ENCODE results near the gene SEMA7A. TPM values are rescaled to one million over a fixed set of nuclear protein-coding genes. Genes with fewer than 3 reads are reported as not detected.

The SEMA7A gene
- total RNA-seq, 4 donors from 2014 or later: 1.2 to 7.6 (median 3.4) TPM

- peak; percentile 74 for ATAC-seq (ENCODE audit: low FRiP score)
- DNase-seq (ENCODE audit: low spot score): peak; percentile 30
- TF ChIP-seq CTCF (IDR thresholded peaks at IDR 0.05): no peak
These were observed 10.9 kb downstream of the SEMA7A start for GRCh38 chr15:74422652-74423430.

DNA sequence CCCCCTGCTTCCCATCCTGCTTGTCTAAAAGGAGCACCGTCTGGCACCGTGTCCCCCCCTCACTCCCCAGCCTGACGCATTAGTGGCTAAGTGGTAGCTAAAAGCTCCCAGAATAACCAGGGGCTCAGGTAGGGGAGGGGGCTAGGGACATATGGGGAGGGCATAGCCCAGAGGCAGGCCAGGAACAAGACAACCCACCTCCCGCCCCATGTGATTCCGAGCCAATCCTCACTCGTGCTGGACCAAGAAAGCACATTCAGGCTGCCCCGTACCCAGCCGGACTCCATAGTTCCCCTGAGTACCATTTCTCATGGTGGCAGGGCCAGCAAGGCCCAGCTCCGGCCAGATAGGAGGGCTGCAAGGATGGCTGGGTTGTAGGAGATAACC is 11.5 kb downstream of the SEMA7A start:
- no peak for TF ChIP-seq CTCF (IDR thresholded peaks at IDR 0.05)
- DNase-seq (ENCODE audit: low spot score) (no peak), ATAC-seq (ENCODE audit: low FRiP score) (no peak)

DNA sequence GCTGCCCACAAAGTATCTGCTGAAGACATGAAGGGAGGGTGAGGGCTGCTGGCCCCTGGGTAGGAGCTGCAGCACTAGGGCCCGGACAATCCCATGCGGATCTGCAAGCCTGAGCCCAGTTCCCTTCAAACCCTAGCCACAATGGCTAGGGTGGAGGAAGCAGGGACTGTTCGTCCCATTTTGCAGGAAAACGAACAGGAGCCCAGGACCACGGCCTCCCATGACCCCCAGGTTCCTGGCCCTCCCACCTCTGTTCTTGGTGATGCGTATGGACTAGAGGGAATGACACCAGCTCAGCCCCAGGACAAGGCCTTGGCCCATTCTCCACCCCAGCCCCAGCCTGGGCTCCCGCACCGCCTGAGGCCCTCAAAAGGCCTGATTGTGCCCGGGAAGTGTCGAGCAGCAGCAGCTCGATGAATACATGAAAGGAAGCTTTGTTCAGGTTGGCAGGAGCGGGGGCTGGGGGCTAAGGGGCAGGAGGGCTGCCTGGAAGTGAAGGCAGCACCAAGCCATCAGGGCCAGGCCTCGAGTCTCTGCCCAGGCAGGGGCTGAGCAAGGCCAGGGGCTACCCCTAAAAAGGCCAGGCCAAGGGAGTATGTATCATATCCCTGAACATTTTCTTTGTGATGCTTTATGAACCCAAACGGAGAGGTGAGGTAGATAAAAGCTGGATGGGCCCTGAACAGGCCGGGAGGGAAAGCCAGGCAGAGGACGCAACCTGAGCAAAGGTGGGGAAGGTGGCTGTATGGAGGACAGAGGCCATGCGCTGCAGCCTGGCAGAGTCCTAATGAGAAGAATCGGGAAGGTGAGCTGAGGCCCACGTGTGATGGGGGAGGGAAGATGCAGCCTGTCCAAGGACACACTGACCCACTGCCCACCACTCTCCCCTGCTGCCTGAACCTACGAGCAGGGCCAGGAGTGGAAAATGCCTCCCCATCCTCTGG is 12.2 kb downstream of the SEMA7A start:
- DNase-seq (ENCODE audit: low spot score) (no peak), ATAC-seq (ENCODE audit: low FRiP score) (no peak)
- no peak for TF ChIP-seq CTCF (IDR thresholded peaks at IDR 0.05)

GRCh38 chr15:74420193-74420905 is 13.4 kb downstream of the SEMA7A start:
- ATAC-seq (ENCODE audit: low FRiP score) (no peak), DNase-seq (ENCODE audit: low spot score) (no peak)
- no peak for TF ChIP-seq CTCF (IDR thresholded peaks at IDR 0.05)

DNA sequence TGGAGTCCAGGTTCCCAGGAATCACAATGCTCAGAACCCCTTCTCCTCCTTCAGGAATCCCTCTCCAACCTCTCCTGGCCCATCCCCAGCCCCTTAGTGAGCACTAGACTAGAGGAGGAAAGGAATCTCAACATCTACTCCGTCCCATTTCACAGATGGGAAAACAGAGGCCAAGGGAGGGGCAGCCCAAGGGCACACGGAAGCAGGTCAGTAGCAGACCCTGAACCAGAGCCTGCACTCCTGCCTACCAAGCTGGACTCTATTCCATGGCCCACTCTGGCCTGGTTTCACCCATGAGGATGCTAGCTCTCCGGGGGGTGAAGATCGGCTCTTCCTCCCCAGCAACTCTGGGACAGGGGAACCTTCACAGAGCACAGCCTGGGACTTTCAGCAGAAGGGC is 14.3 kb downstream of the SEMA7A start:
- TF ChIP-seq CTCF (IDR thresholded peaks at IDR 0.05): no peak
- DNase-seq (ENCODE audit: low spot score) (no peak), ATAC-seq (ENCODE audit: low FRiP score) (no peak)

- no peak for DNase-seq (ENCODE audit: low spot score)
- no peak for TF ChIP-seq CTCF (IDR thresholded peaks at IDR 0.05)
- ATAC-seq (ENCODE audit: low FRiP score): no peak
These were observed 15.0 kb downstream of the SEMA7A start for GRCh38 chr15:74418575-74419338.
